K562 (cell line): ENCODE measurements around the gene BRD7. TPM values are rescaled to one million over a fixed set of nuclear protein-coding genes. Genes with fewer than 3 reads are reported as not detected.

Experiments used
- ATAC-seq: fragments of 200-7000 bp; cut with Tn5 transposase; 3 replicates; pipeline ENCODE4 v1.9.1; 2020; ENCODE audit warnings: moderate library complexity
- BruUV-seq: library from RNA; stranded (reverse); fragments of 400-500 nt; replicated peaks from 2 replicates; lab custom pipeline; 2021; lab: Mats Ljungman, UMichigan
- CTCF ChIA-PET: fragments of 300-600 bp; formaldehyde crosslinking; extraction: SDS; loops from one replicate; lab custom pipeline; 2021; ENCODE audit warnings: low intra/inter-chr PET ratio; lab: Yijun Ruan, JAX
- POLR2A ChIA-PET: fragments of 300-600, 350-650 bp; sonication (Branson Sonifier 250); formaldehyde crosslinking; extraction: SDS; loops from one replicate; lab custom pipeline; 2021; ENCODE audit warnings: antibody characterized with exemption, inconsistent platforms; lab: Yijun Ruan, JAX
- DNase-seq, 4 experiments: peaks; one replicate each; pipeline versions ENCODE4 v3.0.0 to v3.0.0-alpha.2; 2011 to 2018; ENCODE audit warnings: low spot score in 3 of 4, mixed read lengths in 3 of 4; ENCODE audit errors: extremely low read depth in 1 of 4
- FAIRE-seq: peaks from 2 replicates; lab custom pipeline; 2011; peaks lifted over from hg19 to GRCh38; lab: Jason Lieb, UNC
- H2AFZ ChIP-seq: 2 replicates; pipeline ENCODE4 v1.6.0; 2011; ENCODE audit warnings: low read depth, low read length, control low read depth, inconsistent platforms
- H3K27ac ChIP-seq: fragments of 200-600 bp; 3 replicates; pipeline ENCODE4 v1.8.0; 2011; ENCODE audit warnings: low read depth, mild to moderate bottlenecking, control low read depth, inconsistent platforms, low read length, moderate library complexity, mixed read lengths; ENCODE audit errors: extremely low read depth
- H3K27me3 ChIP-seq, 2 experiments: fragments of 300-600 bp in 1 of 2; 2 replicates in 1 of 2; 3 replicates in 1 of 2; pipeline versions ENCODE4 v1.6.0 to v1.8.0; 2011; ENCODE audit warnings: inconsistent platforms in 2 of 2, low read length in 2 of 2, mild to moderate bottlenecking in 1 of 2, mixed read lengths in 1 of 2, moderate library complexity in 1 of 2; ENCODE audit not compliant: control insufficient read depth in 2 of 2, insufficient read depth in 2 of 2
- H3K36me3 ChIP-seq: fragments of 300-600 bp; 3 replicates; pipeline ENCODE4 v1.8.0; 2011; ENCODE audit warnings: mild to moderate bottlenecking, low read length, inconsistent platforms; ENCODE audit not compliant: control insufficient read depth, insufficient read depth
- H3K4me1 ChIP-seq, 2 experiments: fragments of 200-600 bp in 1 of 2; replicated peaks in 1 of 2; 2 replicates in 1 of 2; 3 replicates in 1 of 2; pipeline versions ENCODE4 v1.5.1 to v1.8.0; 2011; ENCODE audit warnings: inconsistent platforms in 2 of 2, low read length in 2 of 2, mild to moderate bottlenecking in 1 of 2, mixed read lengths in 1 of 2, moderate library complexity in 1 of 2; ENCODE audit not compliant: control insufficient read depth in 2 of 2, insufficient read depth in 2 of 2
- H3K4me2 ChIP-seq: 2 replicates; pipeline ENCODE4 v1.6.1; 2011; ENCODE audit warnings: low read length, control low read depth, inconsistent platforms, mixed read lengths; ENCODE audit not compliant: insufficient read depth
- H3K4me3 ChIP-seq: fragments of 200-600 bp; sonication (generic), shearing (Covaris generic); 2 replicates; pipeline ENCODE4 v1.5.1; 2016; ENCODE audit warnings: control low read depth, inconsistent platforms
- H3K79me2 ChIP-seq: fragments of 200-600 bp; 3 replicates; pipeline ENCODE4 v1.8.0; 2011; ENCODE audit warnings: low read length, inconsistent platforms; ENCODE audit not compliant: control insufficient read depth, insufficient read depth
- H3K9ac ChIP-seq, 2 experiments: 2 replicates each; pipeline versions ENCODE4 v1.6.0 to v1.6.1; 2011; ENCODE audit warnings: low read depth in 2 of 2, low read length in 2 of 2, control low read depth in 1 of 2, inconsistent platforms in 1 of 2, mild to moderate bottlenecking in 1 of 2, mixed read lengths in 1 of 2; ENCODE audit not compliant: insufficient read depth in 1 of 2
- H3K9me1 ChIP-seq: one replicate; pipeline ENCODE4 v1.6.0; 2011; ENCODE audit warnings: inconsistent platforms, mild to moderate bottlenecking, low read length, moderate library complexity; ENCODE audit not compliant: control insufficient read depth, insufficient read depth
- H3K9me3 ChIP-seq: replicated peaks from 2 replicates; pipeline ENCODE4 v1.5.1; 2011; ENCODE audit warnings: low read depth, low read length, inconsistent platforms; ENCODE audit not compliant: control insufficient read depth, insufficient read depth
- H4K20me1 ChIP-seq: replicated peaks from 2 replicates; pipeline ENCODE4 v1.6.1; 2011; ENCODE audit warnings: low read length, inconsistent platforms, mixed read lengths; ENCODE audit not compliant: control insufficient read depth, insufficient read depth
- CBFA2T3 ChIP-seq: fragments of 450-650 bp; IDR thresholded peaks from 2 replicates; pipeline ENCODE4 v1.6.1; 2017
- CBX1 ChIP-seq: sonication (generic); IDR thresholded peaks from 2 replicates; pipeline ENCODE4 v1.6.1; 2016; ENCODE audit warnings: antibody characterized with exemption, low read depth, mild to moderate bottlenecking
- EP400 ChIP-seq: fragments of 450-650 bp; IDR thresholded peaks from 2 replicates; pipeline ENCODE4 v1.6.1; 2017; ENCODE audit warnings: antibody characterized with exemption, mild to moderate bottlenecking, moderate library complexity
- GTF2A2 ChIP-seq: IDR thresholded peaks from 2 replicates; pipeline ENCODE4 v1.6.1; 2016; ENCODE audit warnings: mild to moderate bottlenecking, missing genetic modification characterization, missing compliant biosample characterization
- GTF2F1 ChIP-seq: IDR thresholded peaks from 2 replicates; pipeline ENCODE4 v1.6.1; 2011; ENCODE audit warnings: low read depth, low read length, improper control_type of control experiment
- MAZ ChIP-seq, 2 experiments: fragments of 450-650 bp in 1 of 2; sonication (generic) in 1 of 2; formaldehyde crosslinking; IDR thresholded peaks in 1 of 2; conservative IDR thresholded peaks in 1 of 2; 2 replicates each; pipeline versions ENCODE4 v1.4.0 to v1.5.0; 2020; ENCODE audit warnings: mild to moderate bottlenecking in 1 of 2, missing genetic modification reagents in 1 of 2
- MXI1 ChIP-seq: IDR thresholded peaks from 2 replicates; pipeline ENCODE4 v1.6.1; 2011; ENCODE audit warnings: low read depth, mild to moderate bottlenecking, improper control_type of control experiment, low read length
- NR4A1 ChIP-seq, 2 experiments: fragments of 250-450 bp in 1 of 2; fragments of 450-650 bp in 1 of 2; sonication (Bioruptor Pico) in 1 of 2; IDR thresholded peaks; 2 replicates each; pipeline versions ENCODE4 v1.4.0 to v1.6.1; 2016 to 2020; ENCODE audit warnings: mild to moderate bottlenecking in 2 of 2, missing compliant biosample characterization in 1 of 2, missing genetic modification characterization in 1 of 2, moderate library complexity in 1 of 2
- POLR2A ChIP-seq: fragments of 450-650 bp; conservative IDR thresholded peaks from 2 replicates; pipeline ENCODE4 v1.6.1; 2016
- RCOR1 ChIP-seq, 2 experiments: IDR thresholded peaks; 2 replicates each; pipeline ENCODE4 v1.6.1; 2012; ENCODE audit warnings: low read depth in 2 of 2, low read length in 2 of 2, borderline replicate concordance in 1 of 2, improper control_type of control experiment in 1 of 2
- SIRT6 ChIP-seq: IDR thresholded peaks from one replicate; pipeline ENCODE4 v1.6.1; 2012; ENCODE audit warnings: low read depth, mild to moderate bottlenecking, control low read depth, inconsistent platforms, low read length, moderate library complexity
- SP2 ChIP-seq: IDR thresholded peaks from 2 replicates; pipeline ENCODE4 v1.6.1; 2011; ENCODE audit warnings: mild to moderate bottlenecking, low read depth, low read length, moderate library complexity; ENCODE audit not compliant: poor library complexity, severe bottlenecking; ENCODE audit errors: extremely low read depth
- SREBF2 ChIP-seq: sonication (generic); formaldehyde crosslinking; IDR thresholded peaks from 2 replicates; pipeline ENCODE4 v1.4.0; 2020; ENCODE audit warnings: mild to moderate bottlenecking, missing genetic modification reagents
- STAG1 ChIP-seq: sonication (generic); formaldehyde crosslinking; IDR thresholded peaks from 2 replicates; pipeline ENCODE4 v1.5.0; 2020; ENCODE audit warnings: missing genetic modification reagents, borderline replicate concordance
- TOE1 ChIP-seq, 2 experiments: fragments of 450-650 bp in 1 of 2; sonication (generic) in 1 of 2; formaldehyde crosslinking in 1 of 2; IDR thresholded peaks; 2 replicates each; pipeline versions ENCODE4 v1.7.1 to v1.8.0; 2016 to 2022; ENCODE audit warnings: borderline replicate concordance in 2 of 2, mild to moderate bottlenecking in 2 of 2, antibody characterized with exemption in 1 of 2, inconsistent platforms in 1 of 2, low read depth in 1 of 2, missing genetic modification reagents in 1 of 2, moderate library complexity in 1 of 2
- ZC3H4 ChIP-seq: sonication (generic); formaldehyde crosslinking; IDR thresholded peaks from 2 replicates; pipeline ENCODE4 v1.9.0; 2021; ENCODE audit warnings: missing genetic modification reagents, borderline replicate concordance
- ZNF143 ChIP-seq: sonication (generic); formaldehyde crosslinking; IDR thresholded peaks from 2 replicates; pipeline ENCODE4 v1.9.0; 2022; ENCODE audit warnings: mild to moderate bottlenecking, missing genetic modification reagents
- WGBS: fragments of 100-300 bp; shearing (Covaris generic); methylation state at CpG from one replicate; pipeline ENCODE4 v1.1.6; 2016; ENCODE audit warnings: low coverage, mixed read lengths; ENCODE audit not compliant: insufficient coverage; ENCODE audit errors: missing lambda C conversion rate; 5-methylcytosine and 5-hydroxymethylcytosine counted together
- in situ Hi-C: fragments of 300-500 bp; cut with MboI; formaldehyde crosslinking; loops from 4 replicates; pipeline ENCODE4 v1.15.0; 2018; ENCODE audit warnings: inconsistent platforms, mixed read lengths
- intact Hi-C: fragments of 100-400 bp; cut with micrococcal nuclease; formaldehyde crosslinking; loops from 2 replicates; pipeline ENCODE4 v1.14.2; 2022
- polyA plus RNA-seq, 8 experiments: library from polyadenylated mRNA; depleted of rRNA in 4 of 8; stranded (reverse) in 5 of 8; unstranded in 3 of 8; fragments of >200 nt; fragmentation: Nextera tagmentation in 2 of 8; fragmentation: Illumina TruSeq in 1 of 8; extraction: Ambion mirVana in 2 of 8; extraction: Trizol in 1 of 8; gene quantifications; 2 replicates each; pipeline versions ENCODE4 v1.2.1 to v1.2.3, GENCODE V29; 2011 to 2014; ENCODE audit warnings: inconsistent platforms in 1 of 8, missing spikeins in 1 of 8
- total RNA-seq, 7 experiments: library from RNA; depleted of rRNA in 6 of 7; stranded (reverse); fragments of >200 nt in 6 of 7; fragmentation: Illumina TruSeq in 2 of 7; extraction: Trizol in 2 of 7; gene quantifications; 2 replicates each; pipeline versions ENCODE4 v1.2.1 to v1.2.3, GENCODE V29; 2011 to 2021; ENCODE audit warnings: low replicate concordance in 1 of 7
- TF ChIP-seq, protein P1 (sequence below): fragments of 250-450 bp; sonication (Bioruptor Pico); IDR thresholded peaks from 2 replicates; pipeline ENCODE4 v1.8.0; 2021; ENCODE audit warnings: moderate library complexity, mild to moderate bottlenecking, inconsistent platforms

Gene BRD7
- total and polyA plus RNA-seq, 9 of the 15 experiments (the other 6 are each of a cell fraction or from before 2014, with no cell fraction given) = 20.6 to 101 (median 68.7) TPM

DNA sequence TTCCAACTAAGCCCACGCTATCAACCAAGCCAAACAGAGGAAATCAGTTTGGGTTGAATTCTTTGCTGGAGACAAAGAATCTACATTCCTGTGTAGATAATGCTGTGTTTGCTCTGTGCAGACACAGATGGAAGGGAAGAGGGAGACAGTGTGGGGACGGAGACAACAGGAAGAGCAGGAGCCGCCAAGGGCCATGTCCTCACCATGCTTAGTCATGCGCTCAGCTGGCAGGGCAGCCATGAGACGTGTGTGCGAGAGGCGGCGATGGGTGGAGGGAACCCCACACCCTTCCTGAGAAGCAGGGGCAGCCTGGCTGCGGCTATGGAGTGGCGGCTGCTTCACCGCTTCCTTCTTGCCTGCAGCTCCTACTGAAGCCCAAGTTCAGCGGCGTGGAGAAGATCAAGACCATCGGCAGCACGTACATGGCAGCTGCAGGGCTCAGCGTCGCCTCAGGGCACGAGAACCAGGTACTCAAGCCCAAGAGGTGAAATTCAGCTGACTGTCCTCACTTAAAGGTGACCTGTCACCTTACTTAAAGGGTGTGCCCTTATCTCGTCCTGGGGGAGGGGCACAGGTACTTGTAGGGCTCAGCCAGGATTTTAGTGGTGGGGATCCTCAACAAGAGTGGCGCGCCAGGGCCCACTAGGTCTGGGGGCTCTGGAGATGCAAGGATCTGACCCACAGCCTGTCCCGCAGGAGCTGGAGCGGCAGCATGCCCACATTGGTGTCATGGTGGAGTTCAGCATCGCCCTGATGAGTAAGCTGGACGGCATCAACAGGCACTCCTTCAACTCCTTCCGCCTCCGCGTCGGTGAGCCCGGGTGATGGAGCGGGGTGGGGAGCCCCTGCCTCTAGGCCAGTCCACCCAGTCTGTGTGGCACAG, 55.0 kb downstream of the BRD7 start (continued):
- TF ChIP-seq GTF2A2 (tag) (no peak), CBFA2T3 (no peak), STAG1 (CRISPR knock-in tag) (no peak)
- TF ChIP-seq, protein P1, sequence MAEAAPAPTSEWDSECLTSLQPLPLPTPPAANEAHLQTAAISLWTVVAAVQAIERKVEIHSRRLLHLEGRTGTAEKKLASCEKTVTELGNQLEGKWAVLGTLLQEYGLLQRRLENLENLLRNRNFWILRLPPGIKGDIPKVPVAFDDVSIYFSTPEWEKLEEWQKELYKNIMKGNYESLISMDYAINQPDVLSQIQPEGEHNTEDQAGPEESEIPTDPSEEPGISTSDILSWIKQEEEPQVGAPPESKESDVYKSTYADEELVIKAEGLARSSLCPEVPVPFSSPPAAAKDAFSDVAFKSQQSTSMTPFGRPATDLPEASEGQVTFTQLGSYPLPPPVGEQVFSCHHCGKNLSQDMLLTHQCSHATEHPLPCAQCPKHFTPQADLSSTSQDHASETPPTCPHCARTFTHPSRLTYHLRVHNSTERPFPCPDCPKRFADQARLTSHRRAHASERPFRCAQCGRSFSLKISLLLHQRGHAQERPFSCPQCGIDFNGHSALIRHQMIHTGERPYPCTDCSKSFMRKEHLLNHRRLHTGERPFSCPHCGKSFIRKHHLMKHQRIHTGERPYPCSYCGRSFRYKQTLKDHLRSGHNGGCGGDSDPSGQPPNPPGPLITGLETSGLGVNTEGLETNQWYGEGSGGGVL (CRISPR knock-in tag) = no peak

DNA sequence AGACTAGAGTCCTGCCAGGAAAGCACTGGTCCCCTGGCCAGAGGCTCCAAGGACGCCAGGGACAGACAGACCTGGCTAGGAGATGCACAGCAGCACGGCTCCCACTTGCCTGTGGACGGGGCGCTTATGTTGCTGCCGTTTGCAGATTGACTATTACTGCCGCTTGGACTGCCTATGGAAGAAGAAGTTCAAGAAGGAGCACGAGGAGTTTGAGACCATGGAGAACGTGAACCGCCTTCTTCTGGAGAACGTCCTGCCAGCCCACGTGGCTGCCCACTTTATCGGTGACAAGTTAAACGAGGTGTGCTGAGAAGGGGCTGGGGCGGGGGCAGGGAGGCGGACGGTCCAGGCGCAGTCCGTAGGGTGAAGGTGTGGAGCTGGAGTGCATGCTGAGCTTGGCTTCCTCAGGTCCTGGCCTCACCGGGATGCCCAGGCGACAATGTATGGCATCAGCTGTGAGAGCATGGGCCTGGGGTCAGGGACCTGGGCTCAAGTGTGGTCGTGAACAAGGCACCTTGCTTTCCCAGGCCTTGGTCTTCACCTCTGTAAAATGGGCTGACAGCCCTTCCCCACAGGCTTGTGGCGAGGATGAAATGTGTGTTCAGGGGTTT, 56.8 kb downstream of the BRD7 start:
- no peak overlapping the region for H3K4me3 ChIP-seq
- H3K9ac ChIP-seq = peak overlapping the region in 1 of 2 experiments; percentile 18; a peak in 1 of 4 replicates
- in situ Hi-C loops = no loop called here
- no peaks in the 10 kb centered on the region; the same call in 1 of the 2 replicates for H4K20me1 ChIP-seq
- no peak overlapping the region for H2AFZ ChIP-seq
- FAIRE-seq (no peak), DNase-seq (no peak), ATAC-seq (no peak)
- ChIA-PET POLR2A (interaction anchor here (0.6 kb wide), 1 partner anchor 9 kb away, joined by 3 read pairs; no protein-coding TSS in a partner anchor), CTCF (no interaction called here)
- peaks cover 2% of the 10 kb centered on the region for H3K9me1 ChIP-seq
- peaks cover 93% of the 10 kb centered on the region for H3K36me3 ChIP-seq
- H3K27me3 ChIP-seq = no peaks in the 10 kb centered on the region
- no peak overlapping the region for H3K4me2 ChIP-seq
- no peaks in the 10 kb centered on the region for H3K9me3 ChIP-seq
- H3K79me2 ChIP-seq = no peaks in the 10 kb centered on the region
- no TSS peak for BruUV-seq
- intact Hi-C loops = no loop called here
- 90% methylated on average over 14 of the region's 22 CpGs for WGBS
- no peak overlapping the region for H3K27ac ChIP-seq
- H3K4me1 ChIP-seq = peaks cover 0 to 26% of the 10 kb centered on the region in 2 experiments; a peak in 2 of 5 replicates
- TF ChIP-seq ZC3H4 (CRISPR knock-in tag) (no peak), NR4A1 (CRISPR knock-in tag; IDR thresholded peaks at IDR 0.05) (no peak), NR4A1 (tag; IDR thresholded peaks at IDR 0.05) (no peak), SIRT6 (no peak), EP400 (no peak), ZNF143 (CRISPR knock-in tag) (no peak), MXI1 (no peak), SP2 (no peak), CBX1 (0 out of 2 replicates have a peak, but pooled peaks have one; percentile 48), RCOR1 (IDR thresholded peaks at IDR 0.05; ENCODE audit: borderline replicate concordance in 1 of 2, low read depth in 2 of 2, low read length in 2 of 2) (0 out of 4 replicates have a peak, but pooled peaks of 1 of the 2 experiments have one; percentile 17), SREBF2 (CRISPR knock-in tag) (no peak), GTF2F1 (no peak), POLR2A (peak; percentile 56; the same call in 1 of the 2 replicates), MAZ (CRISPR knock-in tag; conservative IDR thresholded peaks at IDR 0.05 in 1 of 2, IDR thresholded peaks at IDR 0.05 in 1 of 2) (no peak), TOE1 (IDR thresholded peaks at IDR 0.05; ENCODE audit: borderline replicate concordance) (no peak), TOE1 (CRISPR knock-in tag; IDR thresholded peaks at IDR 0.05; ENCODE audit: borderline replicate concordance, low read depth) (no peak)
